WI38 (cell line): ENCODE data around the gene STH.

Experiments used
- H3K4me3 ChIP-seq: 2 replicates; pipeline ENCODE4 v1.5.1; 2011; ENCODE audit warnings: low read depth, mild to moderate bottlenecking, control low read depth, low read length
- CTCF ChIP-seq: IDR thresholded peaks from 2 replicates; pipeline ENCODE4 v1.5.1; 2012; ENCODE audit warnings: low read depth, mild to moderate bottlenecking, control low read depth, low read length

The STH gene

GRCh38 chr17:45961206-45961605 lies 37.8 kb upstream of the STH start:
- no peak for TF ChIP-seq CTCF
- no peak overlapping the region for H3K4me3 ChIP-seq

- TF ChIP-seq CTCF, result no peak
- H3K4me3 ChIP-seq, result no peak overlapping the region
Measured at GRCh38 chr17:45962221-45962972, 36.7 kb upstream of the STH start.

- no peak for TF ChIP-seq CTCF
- no peak overlapping the region for H3K4me3 ChIP-seq
Measured at GRCh38 chr17:45963283-45963682, 35.8 kb upstream of the STH start.

- no peak for TF ChIP-seq CTCF
- H3K4me3 ChIP-seq, result no peak overlapping the region
Measured at GRCh38 chr17:45963889-45964288, 35.2 kb upstream of the STH start.

- no peak for TF ChIP-seq CTCF
- no peak overlapping the region for H3K4me3 ChIP-seq
Measured at GRCh38 chr17:45964634-45965033, 34.4 kb upstream of the STH start.

GRCh38 chr17:45965812-45966211 lies 33.2 kb upstream of the STH start:
- TF ChIP-seq CTCF, result no peak
- no peak overlapping the region for H3K4me3 ChIP-seq

GRCh38 chr17:45966606-45967280 lies 32.3 kb upstream of the STH start:
- no peak overlapping the region for H3K4me3 ChIP-seq
- TF ChIP-seq CTCF, result no peak
